Fibroblast of villous mesenchyme (primary cell): Measurements from ENCODE around the gene RPA3. TPM values are rescaled to one million over a fixed set of nuclear protein-coding genes. Genes with fewer than 3 reads are reported as not detected.
"Not testable (repeated sequence)": the region's sequence is repeated elsewhere in the genome, so short reads cannot be mapped to it uniquely, and the experiment has no call there.

ENCODE experiments used
- DNase-seq: peaks from one replicate; pipeline ENCODE4 v3.0.0-alpha.2; 2010; ENCODE audit warnings: low read depth
- H3K4me3 ChIP-seq: 2 replicates; pipeline ENCODE4 v1.5.1; 2011; ENCODE audit warnings: low read depth, mild to moderate bottlenecking, low read length
- total RNA-seq: library from RNA; depleted of rRNA; stranded (reverse); fragments of >200 nt; gene quantifications from 2 replicates; pipeline ENCODE4 v1.2.3, GENCODE V29; 2012
- TF ChIP-seq, protein P1 (sequence below): IDR thresholded peaks from 2 replicates; pipeline ENCODE4 v1.5.1; 2012; ENCODE audit warnings: low read depth, mild to moderate bottlenecking, low read length; ENCODE audit not compliant: insufficient read depth

RPA3 gene
- total RNA-seq, 1 donor = 24.6 TPM

DNA sequence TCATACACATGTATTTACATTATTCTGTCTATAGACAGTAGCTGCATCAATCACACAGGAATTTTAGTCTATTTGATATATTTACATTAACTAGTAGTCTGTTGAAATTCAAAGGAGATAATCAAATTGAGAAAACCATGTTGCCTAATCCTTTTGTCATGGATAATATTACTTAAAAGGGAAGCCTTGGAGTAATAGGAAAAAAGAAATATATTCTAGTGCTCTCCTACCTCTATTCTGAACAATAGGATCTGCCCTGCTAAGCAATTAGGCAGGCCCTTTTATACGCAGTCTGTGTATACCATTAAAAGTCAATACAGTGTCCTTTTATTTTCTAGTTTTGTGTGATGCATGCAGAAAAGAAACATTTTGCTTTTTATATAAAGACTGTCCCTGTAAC, 53.4 kb downstream of the RPA3 start:
- no peak for DNase-seq
- TF ChIP-seq, protein P1, sequence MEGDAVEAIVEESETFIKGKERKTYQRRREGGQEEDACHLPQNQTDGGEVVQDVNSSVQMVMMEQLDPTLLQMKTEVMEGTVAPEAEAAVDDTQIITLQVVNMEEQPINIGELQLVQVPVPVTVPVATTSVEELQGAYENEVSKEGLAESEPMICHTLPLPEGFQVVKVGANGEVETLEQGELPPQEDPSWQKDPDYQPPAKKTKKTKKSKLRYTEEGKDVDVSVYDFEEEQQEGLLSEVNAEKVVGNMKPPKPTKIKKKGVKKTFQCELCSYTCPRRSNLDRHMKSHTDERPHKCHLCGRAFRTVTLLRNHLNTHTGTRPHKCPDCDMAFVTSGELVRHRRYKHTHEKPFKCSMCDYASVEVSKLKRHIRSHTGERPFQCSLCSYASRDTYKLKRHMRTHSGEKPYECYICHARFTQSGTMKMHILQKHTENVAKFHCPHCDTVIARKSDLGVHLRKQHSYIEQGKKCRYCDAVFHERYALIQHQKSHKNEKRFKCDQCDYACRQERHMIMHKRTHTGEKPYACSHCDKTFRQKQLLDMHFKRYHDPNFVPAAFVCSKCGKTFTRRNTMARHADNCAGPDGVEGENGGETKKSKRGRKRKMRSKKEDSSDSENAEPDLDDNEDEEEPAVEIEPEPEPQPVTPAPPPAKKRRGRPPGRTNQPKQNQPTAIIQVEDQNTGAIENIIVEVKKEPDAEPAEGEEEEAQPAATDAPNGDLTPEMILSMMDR = no peak
- no peak overlapping the region for H3K4me3 ChIP-seq

DNA sequence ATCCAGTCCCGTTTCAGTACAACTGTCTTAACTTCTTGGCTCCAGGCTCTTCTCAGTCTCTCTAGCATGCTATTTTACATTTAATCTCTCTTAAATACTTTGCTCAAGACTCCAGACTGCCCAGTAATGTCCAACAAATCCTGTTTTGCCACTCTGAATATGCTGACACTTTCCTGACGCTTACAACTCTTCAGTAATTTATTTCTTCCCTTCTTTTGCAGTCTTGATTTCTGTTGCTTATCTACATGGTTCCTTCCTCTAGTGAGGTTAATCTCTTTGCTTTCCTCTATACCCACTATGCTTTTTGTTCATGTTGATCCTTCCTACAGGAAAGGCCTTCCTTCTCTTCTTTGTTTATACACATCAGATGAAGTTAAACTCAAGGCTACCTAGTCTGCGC, 54.1 kb downstream of the RPA3 start:
- no peak overlapping the region for H3K4me3 ChIP-seq
- TF ChIP-seq, protein P1 = no peak
- peak; percentile 6 for DNase-seq

DNA sequence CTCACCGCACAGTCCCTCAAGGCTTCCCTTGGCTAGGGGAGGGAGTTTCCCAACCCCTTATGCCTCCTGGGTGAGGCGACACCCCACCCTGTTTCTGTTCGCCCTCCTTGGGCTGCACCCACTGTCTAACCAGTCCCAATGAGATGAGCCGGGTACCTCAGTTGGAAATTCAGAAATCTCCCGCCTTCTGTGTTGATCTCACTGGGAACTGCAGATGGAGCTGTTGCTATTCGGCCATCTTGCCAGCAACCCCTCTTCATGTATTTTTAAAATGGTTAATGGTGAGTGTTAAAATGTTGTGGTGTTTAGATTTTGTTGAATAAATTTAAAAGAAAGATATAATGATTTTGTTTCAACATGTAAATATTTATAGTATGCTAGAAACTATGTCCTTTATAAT, 55.9 kb downstream of the RPA3 start:
- DNase-seq = peak; percentile 37
- no peak overlapping the region for H3K4me3 ChIP-seq
- TF ChIP-seq, protein P1 = peak; percentile 50

DNA sequence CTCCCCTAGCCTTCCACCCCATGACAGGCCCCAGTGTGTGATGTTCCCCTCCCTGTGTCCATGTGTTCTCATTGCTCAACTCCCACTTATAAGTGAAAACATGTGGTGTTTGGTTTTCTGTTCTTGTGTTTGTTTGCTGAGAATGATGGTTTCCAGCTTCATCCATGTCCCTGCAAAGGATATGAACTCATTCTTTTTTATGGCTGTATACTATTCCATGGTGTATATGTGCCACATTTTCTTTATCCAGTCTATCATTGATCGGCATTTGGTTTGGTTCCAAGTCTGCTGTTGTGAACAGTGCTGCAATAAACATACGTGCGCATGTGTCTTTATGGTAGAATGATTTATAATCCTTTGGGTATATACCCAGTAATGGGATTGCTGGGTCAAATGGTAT, 61.9 kb downstream of the RPA3 start:
- DNase-seq, H3K4me3 ChIP-seq: not testable (repeated sequence)

DNA sequence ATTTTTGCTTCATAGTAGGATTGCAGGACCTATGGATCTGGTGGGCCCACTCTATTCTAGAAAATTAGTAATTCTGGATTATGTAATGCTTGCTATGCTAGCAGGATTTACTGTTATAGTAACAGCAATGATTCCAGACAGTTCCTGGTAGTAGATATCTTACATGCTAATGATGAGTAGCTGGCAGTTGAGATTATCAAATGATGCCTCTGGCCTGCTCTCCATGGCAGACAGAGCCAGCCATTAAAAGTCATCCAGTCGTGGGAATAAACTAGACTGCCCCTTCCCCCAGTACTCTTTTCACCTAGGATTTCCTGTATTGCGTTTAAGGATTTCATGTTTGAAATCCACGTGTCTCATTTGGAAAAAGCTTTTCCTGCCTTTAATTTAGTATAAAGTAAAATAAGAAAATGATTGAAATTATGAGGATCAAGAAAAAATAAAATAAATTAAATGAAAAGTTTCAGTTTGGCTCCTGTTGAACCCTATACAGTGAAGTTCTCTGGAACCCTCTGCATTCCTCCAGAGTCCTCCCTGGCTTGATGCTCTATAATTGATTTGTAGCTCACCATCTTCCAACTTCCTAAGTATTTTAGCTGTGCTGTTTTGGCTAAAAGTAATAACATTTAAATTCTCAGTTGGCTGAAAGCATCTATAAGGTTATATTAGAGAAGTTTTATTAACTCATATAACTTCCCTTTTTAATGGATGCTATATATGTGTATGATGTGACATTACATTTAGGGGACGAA, 63.3 kb downstream of the RPA3 start:
- TF ChIP-seq, protein P1 = no peak
- DNase-seq = peak; percentile 18
- H3K4me3 ChIP-seq = no peak overlapping the region

DNA sequence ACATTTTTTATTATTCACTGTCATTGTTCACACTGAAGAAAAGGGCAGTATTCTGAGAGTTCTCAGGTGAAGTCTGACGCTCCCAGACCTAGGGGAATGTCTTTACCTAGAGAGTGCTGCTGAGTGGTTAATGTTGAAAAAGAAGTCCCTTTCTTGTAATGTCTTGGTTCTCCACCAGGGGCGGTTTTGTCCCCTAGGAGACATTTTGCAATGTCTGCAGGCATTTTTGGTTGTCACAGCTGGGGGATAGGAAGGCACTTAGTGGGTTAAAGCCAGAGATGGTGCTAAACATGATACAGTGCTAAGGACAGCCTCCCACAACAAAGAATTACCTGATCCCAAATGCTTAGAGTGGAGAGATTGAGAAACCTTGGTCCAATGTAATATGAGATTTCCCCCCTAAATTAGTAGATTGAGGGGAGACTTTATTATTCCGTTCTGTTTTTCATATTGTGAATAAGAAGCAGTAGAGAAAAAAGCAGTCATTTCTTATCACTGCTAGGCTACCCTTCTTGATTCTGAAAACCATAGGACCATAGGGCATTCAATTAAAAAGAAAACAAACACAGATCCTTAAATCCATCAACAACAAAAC, 64.7 kb downstream of the RPA3 start:
- no peak overlapping the region for H3K4me3 ChIP-seq
- DNase-seq = peak; percentile 15
- TF ChIP-seq, protein P1 = peak; percentile 63

DNA sequence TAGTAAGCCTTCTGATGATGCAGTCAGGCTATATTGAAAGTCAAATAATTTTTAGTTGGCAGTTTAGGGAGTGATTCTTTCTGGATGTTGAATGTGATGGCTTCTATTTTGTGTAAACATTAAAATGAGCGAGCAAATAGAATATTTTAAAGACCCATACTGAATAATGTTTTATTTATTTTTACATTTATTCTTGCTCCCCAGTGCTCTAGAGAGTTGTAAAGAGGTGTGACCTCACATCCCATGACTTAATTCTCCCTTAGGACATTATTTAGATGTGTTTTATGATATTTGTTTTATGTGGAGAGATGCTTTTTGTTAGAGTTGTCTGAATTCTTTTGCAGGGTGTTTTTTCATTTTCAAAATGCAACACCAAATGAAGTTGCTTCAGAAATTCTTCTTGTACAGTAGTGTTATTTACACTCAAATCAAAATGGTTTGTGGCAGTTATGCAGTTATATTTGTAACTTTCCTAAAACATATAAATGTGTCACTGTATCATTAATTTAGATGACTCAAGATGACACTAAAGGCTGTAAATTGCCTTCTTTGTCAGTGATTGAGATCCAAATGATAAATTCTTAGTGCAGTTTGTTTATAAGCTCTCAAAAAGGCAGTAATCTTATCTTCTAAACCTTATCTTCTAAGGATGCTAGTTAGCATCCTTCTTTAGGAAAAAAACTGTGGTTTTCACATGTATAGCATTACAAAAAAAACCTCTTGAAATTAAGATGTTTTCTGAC, 65.4 kb downstream of the RPA3 start:
- peak; percentile 62 for DNase-seq
- TF ChIP-seq, protein P1 = no peak

More for the DNA sequence above, 65.4 kb downstream of the RPA3 start:
- no peak overlapping the region for H3K4me3 ChIP-seq
